Epithelial cell of esophagus (primary cell): ENCODE data around the gene UBE2H.

ENCODE experiments used
- DNase-seq: peaks from one replicate; pipeline ENCODE4 v3.0.0; 2010; ENCODE audit warnings: low read depth
- H3K4me3 ChIP-seq: 2 replicates; pipeline ENCODE4 v1.5.1; 2011; ENCODE audit warnings: mild to moderate bottlenecking, low read length, control low read depth
- TF ChIP-seq, protein P1 (sequence below): IDR thresholded peaks from 2 replicates; pipeline ENCODE4 v1.5.1; 2011; ENCODE audit warnings: low read depth, mild to moderate bottlenecking, low read length, control low read depth, inconsistent platforms; ENCODE audit not compliant: insufficient read depth; ENCODE audit errors: missing control alignments

Gene UBE2H

DNA sequence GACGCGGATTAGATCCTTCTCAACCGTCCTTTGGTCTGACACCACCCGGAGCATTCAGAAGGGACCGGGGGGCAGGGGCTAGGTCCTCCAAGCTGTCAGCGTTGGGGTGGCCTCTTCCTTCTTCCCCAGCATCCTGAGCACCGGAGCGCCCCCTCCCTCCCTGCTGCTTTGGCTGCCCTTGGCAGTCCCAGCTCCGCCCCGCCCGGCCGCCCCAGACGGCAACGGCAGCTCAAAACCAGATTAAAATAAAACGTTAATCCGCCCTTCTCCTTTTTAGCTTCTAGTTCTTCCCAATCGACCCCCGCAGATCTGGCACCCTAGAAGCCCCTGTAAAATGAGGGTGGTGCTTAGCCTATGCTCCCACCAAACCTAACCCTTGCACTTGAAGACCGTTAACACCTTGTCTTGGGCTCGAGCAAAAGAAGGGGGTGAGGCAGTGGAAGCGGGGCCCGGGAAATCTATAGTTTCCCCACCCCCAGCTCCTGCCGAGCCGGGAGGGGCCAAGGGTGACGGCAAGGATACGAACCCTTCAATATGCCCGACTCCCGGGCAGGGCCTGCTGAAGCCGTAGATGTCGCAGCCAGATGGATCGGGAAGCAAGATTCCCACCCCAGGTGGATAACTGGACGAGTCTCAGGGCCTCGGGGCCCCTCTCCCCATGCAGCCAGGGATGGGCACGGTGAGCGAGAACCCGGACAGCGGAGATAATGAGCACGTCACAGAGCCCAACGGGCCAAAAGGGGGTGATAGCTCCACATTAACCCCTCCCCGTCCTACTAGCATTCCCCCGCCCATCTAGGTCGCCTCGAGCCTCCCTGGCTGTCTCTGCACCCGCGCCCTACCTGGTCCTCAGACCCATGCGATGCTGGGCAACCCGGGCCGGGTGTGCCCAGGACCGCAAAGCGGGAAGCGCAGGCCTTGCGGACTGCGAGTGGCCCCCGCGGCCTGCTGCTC lies 171.5 kb downstream of the UBE2H start:
- H3K4me3 ChIP-seq: peak overlapping the region; percentile 68
- TF ChIP-seq, protein P1, sequence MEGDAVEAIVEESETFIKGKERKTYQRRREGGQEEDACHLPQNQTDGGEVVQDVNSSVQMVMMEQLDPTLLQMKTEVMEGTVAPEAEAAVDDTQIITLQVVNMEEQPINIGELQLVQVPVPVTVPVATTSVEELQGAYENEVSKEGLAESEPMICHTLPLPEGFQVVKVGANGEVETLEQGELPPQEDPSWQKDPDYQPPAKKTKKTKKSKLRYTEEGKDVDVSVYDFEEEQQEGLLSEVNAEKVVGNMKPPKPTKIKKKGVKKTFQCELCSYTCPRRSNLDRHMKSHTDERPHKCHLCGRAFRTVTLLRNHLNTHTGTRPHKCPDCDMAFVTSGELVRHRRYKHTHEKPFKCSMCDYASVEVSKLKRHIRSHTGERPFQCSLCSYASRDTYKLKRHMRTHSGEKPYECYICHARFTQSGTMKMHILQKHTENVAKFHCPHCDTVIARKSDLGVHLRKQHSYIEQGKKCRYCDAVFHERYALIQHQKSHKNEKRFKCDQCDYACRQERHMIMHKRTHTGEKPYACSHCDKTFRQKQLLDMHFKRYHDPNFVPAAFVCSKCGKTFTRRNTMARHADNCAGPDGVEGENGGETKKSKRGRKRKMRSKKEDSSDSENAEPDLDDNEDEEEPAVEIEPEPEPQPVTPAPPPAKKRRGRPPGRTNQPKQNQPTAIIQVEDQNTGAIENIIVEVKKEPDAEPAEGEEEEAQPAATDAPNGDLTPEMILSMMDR: no peak
- peak; percentile 23 for DNase-seq
